Activated CD4-positive, alpha-beta T cell treated with anti-CD3 and anti-CD28 coated beads, Interleukin-2, amount 10 ng/mL, durations not matched to agents 24 days and 14 days (primary cell): ENCODE data around the gene SPATA12. TPM values are rescaled to one million over a fixed set of nuclear protein-coding genes. Genes with fewer than 3 reads are reported as not detected.

Source experiments
- DNase-seq: peaks from one replicate; pipeline ENCODE4 v3.0.0; 2022
- H3K27ac Mint-ChIP-seq: one replicate; pipeline ENCODE4 v1.8.0; 2022; ENCODE audit warnings: mild to moderate bottlenecking, mixed read lengths
- H3K27me3 Mint-ChIP-seq: one replicate; pipeline ENCODE4 v1.8.0; 2022; ENCODE audit warnings: mixed read lengths
- H3K36me3 Mint-ChIP-seq: one replicate; pipeline ENCODE4 v1.8.0; 2022; ENCODE audit warnings: low read depth, mild to moderate bottlenecking, mixed read lengths
- H3K4me1 Mint-ChIP-seq: one replicate; pipeline ENCODE4 v1.8.0; 2021; ENCODE audit warnings: mixed read lengths
- H3K4me3 Mint-ChIP-seq: one replicate; pipeline ENCODE4 v1.8.0; 2022; ENCODE audit warnings: mild to moderate bottlenecking, moderate library complexity, mixed read lengths
- H3K9me3 Mint-ChIP-seq: one replicate; pipeline ENCODE4 v1.8.0; 2021; ENCODE audit warnings: mixed read lengths
- intact Hi-C: fragments of 100-400 bp; cut with micrococcal nuclease; formaldehyde crosslinking; loops from one replicate; pipeline ENCODE4 v1.15.1; 2023
- total RNA-seq: library from RNA; stranded (reverse); gene quantifications from 2 replicates; pipeline ENCODE4 v1.2.3, GENCODE V29; 2022

Gene SPATA12
- total RNA-seq, 1 donor from 2014 or later, result not detected

GRCh38 chr3:57098418-57099310, 38.2 kb downstream of the SPATA12 start:
- peaks cover 2% of the 10 kb centered on the region for H3K4me1 Mint-ChIP-seq
- H3K27ac Mint-ChIP-seq, result no peak overlapping the region
- H3K9me3 Mint-ChIP-seq, result no peaks in the 10 kb centered on the region
- intact Hi-C loops, result no loop called here
- no peak overlapping the region for H3K4me3 Mint-ChIP-seq
- no peak for DNase-seq
- no peaks in the 10 kb centered on the region for H3K36me3 Mint-ChIP-seq
- peaks cover 14% of the 10 kb centered on the region for H3K27me3 Mint-ChIP-seq

- Mint-ChIP-seq H3K9me3 (no peaks in the 10 kb centered on the region), H3K4me1 (no peaks in the 10 kb centered on the region), H3K27me3 (peaks cover 8% of the 10 kb centered on the region), H3K27ac (no peak overlapping the region), H3K4me3 (no peak overlapping the region), H3K36me3 (no peaks in the 10 kb centered on the region)
- peak; percentile 89 for DNase-seq
- intact Hi-C loops, result loop anchor here (5.0 kb wide), 2 partner anchors 62 to 127 kb away; partner anchors contain the start of gene APPL1
These were observed 39.7 kb downstream of the SPATA12 start for GRCh38 chr3:57100046-57100695.

GRCh38 chr3:57105585-57105984, 45.1 kb downstream of the SPATA12 start:
- Mint-ChIP-seq H3K36me3 (no peaks in the 10 kb centered on the region), H3K4me3 (no peak overlapping the region), H3K4me1 (no peaks in the 10 kb centered on the region), H3K27ac (no peak overlapping the region), H3K27me3 (peaks cover 2% of the 10 kb centered on the region), H3K9me3 (no peaks in the 10 kb centered on the region)
- intact Hi-C loops, result no loop called here
- DNase-seq, result no peak

GRCh38 chr3:57108684-57109083, 48.2 kb downstream of the SPATA12 start:
- no peak overlapping the region for H3K4me3 Mint-ChIP-seq
- no peak for DNase-seq
- intact Hi-C loops, result no loop called here
- no peaks in the 10 kb centered on the region for H3K4me1 Mint-ChIP-seq
- H3K9me3 Mint-ChIP-seq, result no peaks in the 10 kb centered on the region
- no peak overlapping the region for H3K27ac Mint-ChIP-seq
- no peaks in the 10 kb centered on the region for H3K36me3 Mint-ChIP-seq
- peaks cover 2% of the 10 kb centered on the region for H3K27me3 Mint-ChIP-seq

- Mint-ChIP-seq H3K9me3 (no peaks in the 10 kb centered on the region), H3K36me3 (no peaks in the 10 kb centered on the region), H3K4me3 (no peak overlapping the region), H3K27ac (no peak overlapping the region), H3K4me1 (no peaks in the 10 kb centered on the region), H3K27me3 (peaks cover 6% of the 10 kb centered on the region)
- DNase-seq, result no peak
- intact Hi-C loops, result no loop called here
These were observed 49.2 kb downstream of the SPATA12 start for GRCh38 chr3:57109437-57110199.

- Mint-ChIP-seq H3K9me3 (no peaks in the 10 kb centered on the region), H3K36me3 (no peaks in the 10 kb centered on the region), H3K4me1 (no peaks in the 10 kb centered on the region), H3K4me3 (no peak overlapping the region), H3K27ac (no peak overlapping the region), H3K27me3 (peaks cover 6% of the 10 kb centered on the region)
- DNase-seq, result no peak
- intact Hi-C loops, result no loop called here
These were observed 49.8 kb downstream of the SPATA12 start for GRCh38 chr3:57110214-57110613.

GRCh38 chr3:57110798-57111197, 50.3 kb downstream of the SPATA12 start:
- no peak overlapping the region for H3K4me3 Mint-ChIP-seq
- no peaks in the 10 kb centered on the region for H3K36me3 Mint-ChIP-seq
- DNase-seq, result no peak
- H3K9me3 Mint-ChIP-seq, result no peaks in the 10 kb centered on the region
- no peaks in the 10 kb centered on the region for H3K4me1 Mint-ChIP-seq
- no peak overlapping the region for H3K27ac Mint-ChIP-seq
- intact Hi-C loops, result no loop called here
- peaks cover 12% of the 10 kb centered on the region for H3K27me3 Mint-ChIP-seq

GRCh38 chr3:57112206-57112605, 51.7 kb downstream of the SPATA12 start:
- no peak for DNase-seq
- intact Hi-C loops, result no loop called here
- no peaks in the 10 kb centered on the region for H3K9me3 Mint-ChIP-seq
- no peak overlapping the region for H3K4me3 Mint-ChIP-seq
- no peak overlapping the region for H3K27ac Mint-ChIP-seq
- H3K27me3 Mint-ChIP-seq, result peaks cover 9% of the 10 kb centered on the region
- no peaks in the 10 kb centered on the region for H3K36me3 Mint-ChIP-seq
- H3K4me1 Mint-ChIP-seq, result no peaks in the 10 kb centered on the region

GRCh38 chr3:57116501-57116900, 56.0 kb downstream of the SPATA12 start:
- no peaks in the 10 kb centered on the region for H3K4me1 Mint-ChIP-seq
- peaks cover 17% of the 10 kb centered on the region for H3K27me3 Mint-ChIP-seq
- no peak for DNase-seq
- no peak overlapping the region for H3K27ac Mint-ChIP-seq
- intact Hi-C loops, result no loop called here
- H3K9me3 Mint-ChIP-seq, result no peaks in the 10 kb centered on the region
- H3K4me3 Mint-ChIP-seq, result no peak overlapping the region
- no peaks in the 10 kb centered on the region for H3K36me3 Mint-ChIP-seq

- H3K27me3 Mint-ChIP-seq, result peaks cover 21% of the 10 kb centered on the region
- no peaks in the 10 kb centered on the region for H3K36me3 Mint-ChIP-seq
- intact Hi-C loops, result no loop called here
- no peak overlapping the region for H3K4me3 Mint-ChIP-seq
- DNase-seq, result no peak
- H3K9me3 Mint-ChIP-seq, result no peaks in the 10 kb centered on the region
- H3K4me1 Mint-ChIP-seq, result no peaks in the 10 kb centered on the region
- H3K27ac Mint-ChIP-seq, result no peak overlapping the region
These were observed 57.8 kb downstream of the SPATA12 start for GRCh38 chr3:57118254-57118653.

GRCh38 chr3:57120040-57120439, 59.6 kb downstream of the SPATA12 start:
- H3K27me3 Mint-ChIP-seq, result peaks cover 18% of the 10 kb centered on the region
- H3K9me3 Mint-ChIP-seq, result no peaks in the 10 kb centered on the region
- no peaks in the 10 kb centered on the region for H3K4me1 Mint-ChIP-seq
- intact Hi-C loops, result no loop called here
- H3K4me3 Mint-ChIP-seq, result no peak overlapping the region
- no peaks in the 10 kb centered on the region for H3K36me3 Mint-ChIP-seq
- no peak overlapping the region for H3K27ac Mint-ChIP-seq
- DNase-seq, result no peak

- H3K27me3 Mint-ChIP-seq, result peaks cover 15% of the 10 kb centered on the region
These were observed 60.1 kb downstream of the SPATA12 start for GRCh38 chr3:57120451-57121174.

More at GRCh38 chr3:57120451-57121174, 60.1 kb downstream of the SPATA12 start:
- intact Hi-C loops, result no loop called here
- Mint-ChIP-seq H3K27ac (no peak overlapping the region), H3K4me1 (no peaks in the 10 kb centered on the region), H3K4me3 (no peak overlapping the region), H3K36me3 (no peaks in the 10 kb centered on the region), H3K9me3 (no peaks in the 10 kb centered on the region)
- no peak for DNase-seq
